Mesodermal cell (in vitro differentiated cells): ENCODE results near the gene DISC1.

Source experiments
- H3K27ac ChIP-seq: 2 replicates; pipeline ENCODE4 v1.7.0; 2013; ENCODE audit warnings: mild to moderate bottlenecking, low read depth, low read length, moderate library complexity; ENCODE audit not compliant: severe bottlenecking
- H3K36me3 ChIP-seq: 2 replicates; pipeline ENCODE4 v1.7.1; 2013; ENCODE audit warnings: mild to moderate bottlenecking, low read length, moderate library complexity; ENCODE audit not compliant: control insufficient read depth, insufficient read depth
- H3K4me1 ChIP-seq: one replicate; pipeline ENCODE4 v1.7.1; 2013; ENCODE audit warnings: mild to moderate bottlenecking, low read length; ENCODE audit not compliant: insufficient read depth, control insufficient read depth, poor library complexity, severe bottlenecking
- H3K4me3 ChIP-seq: 2 replicates; pipeline ENCODE4 v1.7.0; 2013; ENCODE audit warnings: low read length, control low read depth, mild to moderate bottlenecking; ENCODE audit not compliant: insufficient read depth, poor library complexity, severe bottlenecking; ENCODE audit errors: extremely low read depth
- H3K9me3 ChIP-seq: 2 replicates; pipeline ENCODE4 v1.7.1; 2013; ENCODE audit warnings: mild to moderate bottlenecking, low read length, moderate library complexity; ENCODE audit not compliant: control insufficient read depth
- WGBS, 2 experiments: methylation state at CpG; one replicate each; pipeline ENCODE4 v1.1.5; 2013; ENCODE audit warnings: missing lambda C conversion rate in 2 of 2; ENCODE audit not compliant: insufficient coverage in 2 of 2; 5-methylcytosine and 5-hydroxymethylcytosine counted together

Gene DISC1

DNA sequence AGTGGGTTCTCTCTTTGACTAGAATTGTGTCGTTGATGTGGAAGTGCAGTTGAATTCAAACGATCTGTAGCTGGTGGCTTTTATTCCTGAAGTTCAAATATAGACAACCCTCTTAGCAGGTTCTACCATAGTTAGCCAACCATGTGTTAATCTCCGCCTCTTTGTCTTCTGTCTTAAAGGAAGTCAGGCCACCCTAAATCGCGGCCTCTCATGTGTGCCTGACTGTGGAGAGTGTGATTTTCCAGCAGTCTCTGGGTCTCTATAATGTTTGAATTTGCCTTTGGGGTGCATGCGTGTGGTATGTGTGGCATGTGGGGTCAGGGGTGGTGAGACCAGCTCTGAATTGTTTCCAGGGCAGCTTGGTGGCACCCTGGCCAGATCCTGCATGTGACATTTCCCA lies 244.9 kb downstream of the DISC1 start:
- H3K36me3 ChIP-seq = no peaks in the 10 kb centered on the region
- H3K9me3 ChIP-seq = peaks cover 9% of the 10 kb centered on the region
- H3K27ac ChIP-seq = no peak overlapping the region
- no peak overlapping the region for H3K4me3 ChIP-seq
- WGBS, 2 experiments = 83 to 100% methylated on average over 1 to 4 of the region's 6 CpGs
- peaks cover 18% of the 10 kb centered on the region for H3K4me1 ChIP-seq

GRCh38 chr1:231871878-231872277 lies 245.3 kb downstream of the DISC1 start:
- H3K4me3 ChIP-seq = no peak overlapping the region
- H3K27ac ChIP-seq = no peak overlapping the region
- 93 to 100% methylated on average over 1 of the region's 5 CpGs for WGBS, 2 experiments
- peaks cover 9% of the 10 kb centered on the region for H3K9me3 ChIP-seq
- no peaks in the 10 kb centered on the region for H3K36me3 ChIP-seq
- peaks cover 18% of the 10 kb centered on the region for H3K4me1 ChIP-seq

DNA sequence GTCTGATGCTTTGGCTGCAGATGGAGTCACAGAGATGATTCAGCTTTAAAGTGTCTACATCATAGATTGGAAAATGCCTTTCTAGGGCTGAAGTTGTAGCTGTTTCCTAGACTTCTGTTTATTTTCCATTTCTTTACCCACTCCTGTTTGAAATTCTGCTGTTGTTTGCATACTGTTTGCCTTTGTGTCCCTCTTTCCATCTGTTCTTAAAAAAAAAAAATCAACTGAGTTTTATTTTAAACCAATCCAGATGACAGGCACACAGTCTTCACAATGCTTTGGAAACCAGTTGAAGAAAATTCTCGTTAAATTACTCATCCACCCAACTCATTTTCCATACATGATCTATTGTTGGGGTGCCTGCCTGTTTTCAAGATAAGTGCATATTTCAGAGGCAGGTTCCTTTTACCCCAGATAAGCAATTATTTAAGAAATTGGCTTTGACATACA lies 245.9 kb downstream of the DISC1 start:
- no peaks in the 10 kb centered on the region for H3K36me3 ChIP-seq
- whole genome bisulfite sequencing, 2 experiments = 100% methylated on average over 1 of the region's 1 CpG; no CpG with 5 or more reads in 1 of the 2 experiments
- H3K4me3 ChIP-seq = no peak overlapping the region
- peaks cover 9% of the 10 kb centered on the region for H3K9me3 ChIP-seq
- peak overlapping the region; percentile 25 for H3K27ac ChIP-seq
- peaks cover 18% of the 10 kb centered on the region for H3K4me1 ChIP-seq

GRCh38 chr1:231878737-231879136 lies 252.1 kb downstream of the DISC1 start:
- no peaks in the 10 kb centered on the region for H3K4me1 ChIP-seq
- H3K9me3 ChIP-seq = peaks cover 9% of the 10 kb centered on the region
- no peak overlapping the region for H3K27ac ChIP-seq
- H3K36me3 ChIP-seq = no peaks in the 10 kb centered on the region
- WGBS, 2 experiments = no CpG with 5 or more reads among the region's 1 CpG
- H3K4me3 ChIP-seq = no peak overlapping the region

GRCh38 chr1:231879296-231879695 lies 252.7 kb downstream of the DISC1 start:
- H3K27ac ChIP-seq = no peak overlapping the region
- peaks cover 9% of the 10 kb centered on the region for H3K9me3 ChIP-seq
- no peaks in the 10 kb centered on the region for H3K4me1 ChIP-seq
- H3K4me3 ChIP-seq = no peak overlapping the region
- 100% methylated on average over 1 of the region's 1 CpG; no CpG with 5 or more reads in 1 of the 2 experiments for WGBS, 2 experiments
- no peaks in the 10 kb centered on the region for H3K36me3 ChIP-seq

- Histone ChIP-seq H3K27ac (no peak overlapping the region), H3K4me3 (no peak overlapping the region), H3K4me1 (no peaks in the 10 kb centered on the region), H3K36me3 (no peaks in the 10 kb centered on the region), H3K9me3 (no peaks in the 10 kb centered on the region)
- no CpG with 5 or more reads among the region's 4 CpGs for WGBS, 2 experiments
Measured at GRCh38 chr1:231882333-231882732, 255.7 kb downstream of the DISC1 start.

GRCh38 chr1:231882790-231883189 lies 256.2 kb downstream of the DISC1 start:
- WGBS, 2 experiments = 91 to 93% methylated on average over 7 of the region's 8 CpGs
- Histone ChIP-seq H3K36me3 (no peaks in the 10 kb centered on the region), H3K4me1 (no peaks in the 10 kb centered on the region), H3K27ac (no peak overlapping the region), H3K9me3 (no peaks in the 10 kb centered on the region), H3K4me3 (no peak overlapping the region)

GRCh38 chr1:231883382-231883781 lies 256.8 kb downstream of the DISC1 start:
- no peaks in the 10 kb centered on the region for H3K36me3 ChIP-seq
- no peak overlapping the region for H3K27ac ChIP-seq
- no peaks in the 10 kb centered on the region for H3K9me3 ChIP-seq
- H3K4me1 ChIP-seq = no peaks in the 10 kb centered on the region
- 70 to 78% methylated on average over 1 of the region's 1 CpG for WGBS, 2 experiments
- H3K4me3 ChIP-seq = no peak overlapping the region

GRCh38 chr1:231885209-231885854 lies 258.7 kb downstream of the DISC1 start:
- Histone ChIP-seq H3K36me3 (no peaks in the 10 kb centered on the region), H3K4me1 (no peaks in the 10 kb centered on the region), H3K4me3 (no peak overlapping the region), H3K9me3 (no peaks in the 10 kb centered on the region), H3K27ac (no peak overlapping the region)
- WGBS, 2 experiments = 77 to 79% methylated on average over 2 to 6 of the region's 7 CpGs

- Histone ChIP-seq H3K4me1 (no peaks in the 10 kb centered on the region), H3K4me3 (no peak overlapping the region), H3K36me3 (no peaks in the 10 kb centered on the region), H3K27ac (no peak overlapping the region), H3K9me3 (no peaks in the 10 kb centered on the region)
- WGBS, 2 experiments = 100% methylated on average over 1 to 3 of the region's 3 CpGs
Measured at GRCh38 chr1:231887166-231887565, 260.6 kb downstream of the DISC1 start.

GRCh38 chr1:231887866-231888265 lies 261.3 kb downstream of the DISC1 start:
- 89 to 95% methylated on average over 3 of the region's 6 CpGs for WGBS, 2 experiments
- H3K36me3 ChIP-seq = no peaks in the 10 kb centered on the region

More at GRCh38 chr1:231887866-231888265, 261.3 kb downstream of the DISC1 start:
- Histone ChIP-seq H3K4me3 (no peak overlapping the region), H3K27ac (no peak overlapping the region), H3K9me3 (no peaks in the 10 kb centered on the region), H3K4me1 (no peaks in the 10 kb centered on the region)
